Anterior cingulate cortex (tissue), 58 donors: Measurements from ENCODE around the gene UBASH3A.

Experiments used
- DNase-seq, 58 donors: peaks; one replicate each; lab custom pipeline; 2025; lab: John Stamatoyannopoulos, UW

UBASH3A gene

GRCh38 chr21:42476388-42477331 is 73.0 kb downstream of the UBASH3A start:
- DNase-seq = no peak

- no peak for DNase-seq
Observed at GRCh38 chr21:42478504-42478903, 74.8 kb downstream of the UBASH3A start.

GRCh38 chr21:42479582-42479981 is 75.9 kb downstream of the UBASH3A start:
- DNase-seq = no peak

- no peak for DNase-seq
Observed at GRCh38 chr21:42480736-42481135, 77.0 kb downstream of the UBASH3A start.

GRCh38 chr21:42481169-42481568 is 77.5 kb downstream of the UBASH3A start:
- DNase-seq = no peak

GRCh38 chr21:42484966-42485365 is 81.3 kb downstream of the UBASH3A start:
- no peak for DNase-seq

- DNase-seq = no peak
Observed at GRCh38 chr21:42486072-42486471, 82.4 kb downstream of the UBASH3A start.

GRCh38 chr21:42486531-42486930 is 82.8 kb downstream of the UBASH3A start:
- no peak for DNase-seq

GRCh38 chr21:42489006-42489563 is 85.4 kb downstream of the UBASH3A start:
- no peak for DNase-seq

GRCh38 chr21:42489991-42490390 is 86.3 kb downstream of the UBASH3A start:
- no peak for DNase-seq

- DNase-seq = no peak
Observed at GRCh38 chr21:42490720-42491119, 87.0 kb downstream of the UBASH3A start.

GRCh38 chr21:42491328-42491727 is 87.6 kb downstream of the UBASH3A start:
- DNase-seq = no peak

- no peak for DNase-seq
Observed at GRCh38 chr21:42492201-42492600, 88.5 kb downstream of the UBASH3A start.

- no peak for DNase-seq
Observed at GRCh38 chr21:42493109-42494060, 89.7 kb downstream of the UBASH3A start.

GRCh38 chr21:42495027-42495426 is 91.3 kb downstream of the UBASH3A start:
- no peak for DNase-seq

- DNase-seq = peak in 7 of 58 donors; percentile 47 to 75 (median 68)
Observed at GRCh38 chr21:42495765-42496119, 92.0 kb downstream of the UBASH3A start.

GRCh38 chr21:42496120-42496838 is 92.6 kb downstream of the UBASH3A start, which contains the start of gene RSPH1:
RSPH1 (minus strand) TSS chr21:42496224; CDS start chr21:42496186, 38 bp downstream.
- DNase-seq = peak; percentile 96 to 100 (median 100)

- DNase-seq = peak in 19 of 58 donors; percentile 37 to 87 (median 56)
Observed at GRCh38 chr21:42496839-42497202, 93.1 kb downstream of the UBASH3A start.
